H1 (cell line): ENCODE measurements around the gene LDLRAP1. TPM values are rescaled to one million over a fixed set of nuclear protein-coding genes. Genes with fewer than 3 reads are reported as not detected.

Source experiments
- CHD2 ChIP-seq: IDR thresholded peaks from 2 replicates; pipeline ENCODE4 v1.6.1; 2012; ENCODE audit warnings: low read length, improper control_type of control experiment
- CHD7 ChIP-seq: fragments of 300-600 bp; sonication (generic); IDR thresholded peaks from 2 replicates; pipeline ENCODE4 v1.7.1; 2012; ENCODE audit warnings: low read length, moderate library complexity, mild to moderate bottlenecking, inconsistent platforms; ENCODE audit not compliant: insufficient replicate concordance
- EP300 ChIP-seq, 2 experiments: IDR thresholded peaks; 1 replicate in 1 of 2; 2 replicates in 1 of 2; pipeline ENCODE4 v1.6.1; 2011 to 2012; ENCODE audit warnings: low read depth in 2 of 2, low read length in 2 of 2, mild to moderate bottlenecking in 2 of 2, borderline replicate concordance in 1 of 2, inconsistent platforms in 1 of 2, moderate library complexity in 1 of 2
- KDM1A ChIP-seq: fragments of 200-600, 300-600 bp; sonication (generic); IDR thresholded peaks from 2 replicates; pipeline ENCODE4 v1.7.1; 2016; ENCODE audit warnings: mild to moderate bottlenecking, low read length, borderline replicate concordance
- NANOG ChIP-seq: IDR thresholded peaks from 2 replicates; pipeline ENCODE4 v1.6.1; 2011; ENCODE audit warnings: low read length, low read depth, mild to moderate bottlenecking, inconsistent platforms; ENCODE audit not compliant: insufficient read depth, poor library complexity, severe bottlenecking
- POLR2AphosphoS5 ChIP-seq: IDR thresholded peaks from 2 replicates; pipeline ENCODE4 v1.6.1; 2011; ENCODE audit warnings: low read depth, low read length
- SAP30 ChIP-seq: fragments of 300-600 bp; sonication (generic); IDR thresholded peaks from 2 replicates; pipeline ENCODE4 v1.7.1; 2012; ENCODE audit warnings: low read length, moderate library complexity, mild to moderate bottlenecking, inconsistent platforms; ENCODE audit not compliant: insufficient read depth, insufficient replicate concordance
- SP1 ChIP-seq: IDR thresholded peaks from 2 replicates; pipeline ENCODE4 v1.6.1; 2011; ENCODE audit warnings: low read depth, low read length
- TAF1 ChIP-seq: IDR thresholded peaks from 2 replicates; pipeline ENCODE4 v1.6.1; 2011; ENCODE audit warnings: mild to moderate bottlenecking, low read depth, low read length
- polyA plus RNA-seq, 7 experiments: library from polyadenylated mRNA; depleted of rRNA in 3 of 7; stranded (reverse) in 5 of 7; unstranded in 2 of 7; fragments of >200 nt in 5 of 7; fragments of 200-250 nt in 2 of 7; gene quantifications; 1 replicate in 5 of 7; 2 replicates in 1 of 7; 4 replicates in 1 of 7; pipeline versions ENCODE4 v1.2.1 to v1.2.3, GENCODE V29; 2011 to 2013; ENCODE audit warnings: missing spikeins in 2 of 7, mixed read lengths in 2 of 7
- total RNA-seq: library from RNA; stranded (reverse); fragmentation: NEBNext Ultra II Directional; extraction: Animal tissue kit (Norgen Biotek cat#: 25700); gene quantifications from 2 replicates; pipeline ENCODE4 v1.2.1, GENCODE V29; 2021

The LDLRAP1 gene
- total and polyA plus RNA-seq, 2 of the 8 experiments (the other 6 are each of a cell fraction or from before 2014, with no cell fraction given) = 12.8 to 13.2 TPM

GRCh38 chr1:25586181-25586588 is 42.8 kb downstream of the LDLRAP1 start (continued):
- no peak for TF ChIP-seq CHD7
- 0 out of 2 replicates have a peak, but pooled peaks have one; percentile 0 for TF ChIP-seq KDM1A
- TF ChIP-seq TAF1 = peak; percentile 42; the same call in 1 of the 2 replicates
- TF ChIP-seq SP1 = peak; percentile 25; the same call in 1 of the 2 replicates
- TF ChIP-seq EP300 (IDR thresholded peaks at IDR 0.05; ENCODE audit: borderline replicate concordance in 1 of 2, low read depth in 2 of 2, low read length in 2 of 2) = no peak
- no peak for TF ChIP-seq CHD2
- TF ChIP-seq NANOG = no peak
- TF ChIP-seq POLR2AphosphoS5 = peak; percentile 32; the same call in 1 of the 2 replicates
- TF ChIP-seq SAP30 = no peak
- TF ChIP-seq, all 59 proteins: peak for 4
